ENCODE results near the gene RNF4.
"Not testable (repeated sequence)": the region's sequence is repeated elsewhere in the genome, so short reads cannot be mapped to it uniquely, and the experiment has no call there.

RNF4 gene

DNA sequence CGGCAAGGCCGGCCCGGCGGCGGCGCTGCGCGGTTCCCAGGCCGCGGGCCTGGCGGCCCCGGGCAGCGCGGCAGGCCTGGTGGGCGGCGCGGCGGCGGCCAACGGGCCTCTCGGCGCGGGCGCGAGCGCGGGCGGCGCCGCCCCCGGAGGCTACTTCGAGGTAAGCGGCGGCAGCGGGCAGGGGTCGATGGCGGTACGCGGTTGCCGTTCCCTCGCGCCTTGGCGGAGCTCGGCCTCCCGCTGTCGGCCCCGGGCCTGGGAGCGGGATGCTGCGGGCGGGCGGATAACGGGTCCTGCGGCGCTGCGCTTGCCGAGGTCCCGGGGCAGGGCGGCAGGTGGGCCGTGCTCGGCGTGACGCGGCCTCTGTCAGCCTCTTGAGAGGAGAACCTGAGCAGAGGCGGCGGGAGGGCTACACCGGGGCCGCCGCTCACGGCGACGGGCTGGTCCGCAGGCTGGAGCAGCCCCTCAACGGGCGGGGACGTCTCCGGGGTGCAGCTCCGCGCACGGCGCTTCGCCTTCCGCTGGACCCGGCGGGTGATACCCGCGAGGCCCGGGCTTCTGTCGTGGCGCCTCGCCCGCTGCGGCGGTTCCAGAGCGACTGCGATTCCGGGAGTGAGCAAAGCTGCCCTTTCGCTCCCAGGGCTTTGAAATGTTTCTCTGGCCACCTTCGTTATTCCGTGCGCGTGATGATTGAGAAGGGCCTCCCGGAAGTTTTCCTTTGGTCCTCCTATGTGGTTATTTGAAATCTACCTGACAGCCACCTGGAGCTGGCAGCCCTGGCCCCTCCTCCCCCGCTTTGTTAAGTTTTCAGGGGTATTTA lies 68.3 kb downstream of the RNF4 start:
- no peaks in the 10 kb centered on the region for H3K36me3 ChIP-seq (ENCODE audit: insufficient read depth, low read length)
- H3K79me2 ChIP-seq (ENCODE audit: insufficient read depth, low read length): peaks cover 29% of the 10 kb centered on the region
- no peak overlapping the region for H2AFZ ChIP-seq (ENCODE audit: low read length)
- H3K4me1 ChIP-seq (ENCODE audit: insufficient read depth, low read length, severe bottlenecking): peaks cover 7% of the 10 kb centered on the region
- H3K9ac ChIP-seq (ENCODE audit: low read length): peak overlapping the region; percentile 79
- no peaks in the 10 kb centered on the region for H3F3A ChIP-seq (ENCODE audit: insufficient read depth, low read length)
- peak overlapping the region; percentile 43 for H3K27ac ChIP-seq (ENCODE audit: low read depth, low read length, poor library complexity, severe bottlenecking)
- no peaks in the 10 kb centered on the region for H3K27me3 ChIP-seq (ENCODE audit: insufficient read depth, low read length)
- H3K4me2 ChIP-seq (ENCODE audit: low read length): peak overlapping the region; percentile 81
- H3K4me3 ChIP-seq (ENCODE audit: low read depth, low read length, poor library complexity, severe bottlenecking): peak overlapping the region; percentile 69
- TF ChIP-seq CTCF (IDR thresholded peaks at IDR 0.05; ENCODE audit: low read length): no peak
- no peak for TF ChIP-seq EZH2 (IDR thresholded peaks at IDR 0.05; ENCODE audit: borderline replicate concordance, low read length)
- H3K9me2 ChIP-seq (ENCODE audit: low read depth, low read length): no peaks in the 10 kb centered on the region
- no peaks in the 10 kb centered on the region for H4K20me1 ChIP-seq (ENCODE audit: insufficient read depth, low read length)
- no peaks in the 10 kb centered on the region for H3K9me3 ChIP-seq (ENCODE audit: low read length)

DNA sequence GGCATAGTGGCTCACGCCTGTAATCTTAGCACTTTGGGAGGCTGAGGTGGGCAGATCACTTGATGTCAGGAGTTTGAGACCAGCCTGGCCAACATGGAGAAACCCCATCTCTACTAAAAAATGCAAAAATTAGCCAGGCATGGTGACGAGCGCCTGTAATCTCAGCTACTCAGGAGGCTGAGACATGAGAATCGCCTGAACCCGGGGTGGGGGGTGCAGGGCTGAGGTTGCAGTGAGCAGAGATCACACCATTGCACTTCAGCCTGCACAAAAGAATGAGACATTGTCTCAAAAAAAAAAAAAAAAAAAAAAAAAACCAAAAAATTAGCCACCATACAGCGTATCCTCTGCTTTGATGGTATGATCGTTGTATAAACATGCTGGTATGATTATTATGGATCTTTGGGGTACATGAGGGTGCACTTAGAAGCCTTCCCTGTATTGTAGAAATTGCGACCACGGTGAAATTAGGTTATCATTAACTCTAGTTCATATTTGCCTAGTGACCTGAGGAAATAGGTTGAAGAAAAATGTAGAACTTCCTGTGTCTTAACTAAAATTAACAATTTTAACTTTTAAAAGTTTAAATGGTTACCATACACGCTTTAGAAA lies 74.8 kb downstream of the RNF4 start:
- not testable (repeated sequence) for H3K4me3 ChIP-seq (ENCODE audit: low read depth, low read length, poor library complexity, severe bottlenecking); H3K9me2 ChIP-seq (ENCODE audit: low read depth, low read length); H3K4me2 ChIP-seq (ENCODE audit: low read length); H3K9ac ChIP-seq (ENCODE audit: low read length); H2AFZ ChIP-seq (ENCODE audit: low read length); H3K9me3 ChIP-seq (ENCODE audit: low read length); H3K27ac ChIP-seq (ENCODE audit: low read depth, low read length, poor library complexity, severe bottlenecking); H4K20me1 ChIP-seq (ENCODE audit: insufficient read depth, low read length); H3K27me3 ChIP-seq (ENCODE audit: insufficient read depth, low read length); H3K4me1 ChIP-seq (ENCODE audit: insufficient read depth, low read length, severe bottlenecking); H3F3A ChIP-seq (ENCODE audit: insufficient read depth, low read length); H3K36me3 ChIP-seq (ENCODE audit: insufficient read depth, low read length)
- H3K79me2 ChIP-seq (ENCODE audit: insufficient read depth, low read length): peaks cover 62% of the 10 kb centered on the region

DNA sequence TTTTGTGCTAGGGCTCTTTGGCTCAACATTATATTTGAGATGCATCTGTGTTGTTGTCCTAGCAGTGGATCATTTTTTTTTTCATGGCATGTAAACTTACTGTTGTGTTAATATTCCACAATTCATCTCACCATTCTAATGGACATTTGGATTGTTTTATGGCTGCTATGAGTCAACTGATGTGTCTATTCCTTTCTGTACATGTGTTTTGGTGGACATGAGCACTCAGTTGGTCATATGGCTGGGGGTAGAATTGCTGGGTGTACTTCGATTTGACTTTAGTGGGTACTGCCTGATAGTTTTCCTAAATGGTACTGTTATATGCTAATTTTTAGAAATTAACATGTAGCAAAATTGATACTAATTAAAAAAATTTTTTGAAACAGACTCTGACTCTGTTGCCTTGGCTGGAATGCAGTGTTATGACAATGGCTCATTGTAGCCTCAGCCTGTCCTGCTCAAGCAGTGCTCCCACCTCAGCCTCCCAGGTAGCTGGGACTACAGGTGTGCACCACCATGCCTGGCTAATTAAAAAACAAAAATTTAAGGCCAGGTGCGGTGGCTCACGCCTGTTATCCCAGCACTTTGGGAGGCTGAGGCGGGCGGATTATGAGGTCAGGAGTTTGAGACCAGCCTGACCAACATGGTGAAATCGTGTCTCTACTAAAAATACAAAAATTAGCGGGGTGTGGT lies 76.6 kb downstream of the RNF4 start:
- Histone ChIP-seq H3K9ac (ENCODE audit: low read length) (no peak overlapping the region), H3K27ac (ENCODE audit: low read depth, low read length, poor library complexity, severe bottlenecking) (no peak overlapping the region), H3K4me2 (ENCODE audit: low read length) (no peak overlapping the region), H3K79me2 (ENCODE audit: insufficient read depth, low read length) (peaks cover 59% of the 10 kb centered on the region), H3K4me1 (ENCODE audit: insufficient read depth, low read length, severe bottlenecking) (no peaks in the 10 kb centered on the region), H3K4me3 (ENCODE audit: low read depth, low read length, poor library complexity, severe bottlenecking) (no peak overlapping the region), H4K20me1 (ENCODE audit: insufficient read depth, low read length) (no peaks in the 10 kb centered on the region), H3K36me3 (ENCODE audit: insufficient read depth, low read length) (no peaks in the 10 kb centered on the region), H3K27me3 (ENCODE audit: insufficient read depth, low read length) (no peaks in the 10 kb centered on the region), H3K9me2 (ENCODE audit: low read depth, low read length) (no peaks in the 10 kb centered on the region), H2AFZ (ENCODE audit: low read length) (no peak overlapping the region), H3F3A (ENCODE audit: insufficient read depth, low read length) (no peaks in the 10 kb centered on the region), H3K9me3 (ENCODE audit: low read length) (no peaks in the 10 kb centered on the region)
- no peak for TF ChIP-seq CTCF (IDR thresholded peaks at IDR 0.05; ENCODE audit: low read length)
- no peak for TF ChIP-seq EZH2 (IDR thresholded peaks at IDR 0.05; ENCODE audit: borderline replicate concordance, low read length)
